DMS79 treated with DMSO at 0.1 percent for 48 hours (cell line): ENCODE data around the gene BLTP2.
"Not testable (repeated sequence)": the region's sequence is repeated elsewhere in the genome, so short reads cannot be mapped to it uniquely, and the experiment has no call there.

Experiments
- DNase-seq: peaks from one replicate; lab custom pipeline; 2025; lab: John Stamatoyannopoulos, UW

The BLTP2 gene

DNA sequence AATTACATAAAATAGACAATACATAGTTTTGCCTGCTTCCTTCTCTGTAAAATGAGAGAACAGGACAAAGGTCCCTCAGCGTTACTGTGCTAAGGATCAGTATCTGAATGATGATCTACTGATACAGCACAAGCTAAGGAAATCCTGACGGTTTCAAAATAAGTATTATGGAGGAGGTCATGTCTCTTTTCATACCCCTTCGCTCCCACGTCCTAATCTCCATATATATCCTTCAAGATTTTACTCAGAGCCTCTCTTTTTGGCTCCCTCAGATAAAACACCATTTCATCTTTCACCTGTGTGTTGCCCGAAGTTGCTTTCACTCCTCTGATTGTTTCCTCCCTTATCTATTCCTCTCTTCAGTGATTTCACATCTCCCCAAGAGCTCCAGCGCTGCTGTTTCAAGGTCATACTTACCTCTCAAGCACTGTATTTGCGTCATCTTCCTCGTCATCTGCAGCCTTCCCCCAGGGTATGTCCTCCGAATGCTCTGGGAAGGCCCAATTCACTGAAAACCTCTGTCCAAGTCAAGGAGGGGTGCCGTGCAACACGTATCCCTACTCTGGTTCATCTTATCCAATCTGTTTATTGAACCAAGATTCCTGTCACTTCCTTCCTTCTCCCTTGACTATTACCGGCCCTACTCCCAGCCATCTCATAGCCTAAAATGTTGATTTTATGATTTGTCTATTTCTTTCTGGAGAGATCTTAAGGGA is 1.2 kb upstream of the BLTP2 start:
- DNase-seq, result no peak

DNA sequence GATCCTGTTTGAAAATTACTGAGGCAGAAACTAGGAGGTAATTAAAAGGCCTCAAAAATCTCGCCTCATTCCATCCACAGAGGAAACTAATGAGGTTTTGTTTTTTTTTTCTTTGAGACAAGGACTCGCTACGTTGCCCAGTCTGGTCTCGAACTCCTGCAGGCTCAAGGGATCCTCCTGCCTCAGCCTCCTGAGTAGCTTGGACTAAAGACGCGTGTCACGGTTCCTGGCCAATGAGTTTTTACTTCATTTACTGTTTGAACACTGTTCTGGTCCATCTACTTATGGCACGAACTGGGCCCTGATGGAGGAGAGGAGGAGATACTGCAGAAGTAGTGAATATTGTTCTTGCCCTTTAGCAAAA is 600 bp upstream of the BLTP2 start:
- no peak for DNase-seq

DNA sequence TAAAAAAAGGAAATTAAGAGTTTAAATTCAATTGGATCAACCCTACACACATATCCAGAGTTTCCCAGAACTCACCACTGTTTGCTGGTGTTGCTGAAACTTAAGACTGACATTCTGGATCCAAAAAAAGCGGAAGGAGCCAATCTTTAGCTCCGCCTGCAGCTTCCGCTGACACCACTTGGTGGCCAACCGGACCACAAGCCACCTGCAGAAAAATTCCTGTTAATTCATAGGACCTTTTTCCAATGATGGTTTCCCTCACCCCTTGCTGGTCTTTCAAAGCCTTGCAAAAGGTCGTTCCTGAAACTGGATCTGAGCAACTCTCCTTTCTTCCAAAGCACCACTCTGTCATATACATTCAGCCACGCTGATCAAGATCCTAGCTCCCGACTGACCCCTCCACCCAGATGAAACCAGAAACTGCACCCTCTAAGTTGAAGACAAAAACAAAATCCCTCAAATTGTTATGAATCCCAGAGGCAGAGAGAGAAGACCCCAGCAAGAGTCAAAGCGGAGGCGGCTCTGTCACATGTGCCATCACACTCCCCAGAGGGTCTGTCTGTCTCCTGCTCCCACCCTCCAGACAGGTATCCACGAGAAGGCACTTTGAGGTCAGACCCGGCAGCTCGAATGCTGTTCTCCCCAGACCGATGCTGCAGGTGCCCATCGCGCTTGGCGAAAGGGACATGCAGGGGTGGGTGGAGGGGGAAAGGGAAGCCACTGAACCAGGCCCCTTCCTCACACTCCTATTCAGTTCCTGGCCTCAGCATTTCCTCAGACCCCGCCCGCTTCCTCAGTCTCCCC is 773 bp downstream of the BLTP2 start:
- peak; percentile 16 for DNase-seq

DNA sequence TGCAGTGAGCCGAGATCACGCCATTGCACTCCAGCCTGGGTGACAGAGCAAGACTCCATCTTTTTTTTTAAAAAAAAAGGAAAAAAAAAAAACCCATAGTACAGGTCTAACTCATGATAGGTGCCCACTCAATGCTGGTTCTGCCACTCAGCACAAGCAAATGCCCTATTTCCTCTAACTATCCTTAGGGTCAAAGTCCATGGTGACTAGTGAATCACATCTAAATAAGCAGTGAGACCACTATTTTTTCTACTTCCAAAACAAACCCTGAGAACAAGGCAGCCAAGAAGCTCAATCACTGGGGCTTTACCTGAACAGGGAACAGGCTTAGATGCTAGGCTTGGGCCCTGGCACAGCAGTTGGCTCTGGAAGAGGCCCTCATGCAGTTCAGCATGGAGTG is 3.4 kb downstream of the BLTP2 start:
- no peak for DNase-seq

DNA sequence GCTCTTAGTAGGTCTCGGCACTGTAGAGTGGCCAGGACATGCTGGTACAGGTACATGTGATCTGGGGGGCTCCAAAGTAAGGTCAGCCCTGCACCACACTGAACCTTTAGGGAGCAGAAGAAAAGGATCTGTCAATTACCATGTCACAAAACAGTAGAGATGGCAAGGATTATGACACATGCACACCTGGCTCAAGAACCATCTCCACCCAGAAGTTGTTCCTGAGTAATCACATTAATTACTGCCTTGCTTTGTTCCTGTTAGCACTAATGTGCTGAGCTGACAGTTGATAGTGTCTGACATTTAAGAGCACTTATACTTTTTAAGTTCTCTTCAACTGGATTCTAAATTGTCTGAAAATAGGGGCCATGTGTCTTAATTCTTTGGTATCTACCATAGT is 9.5 kb downstream of the BLTP2 start:
- DNase-seq, result no peak

DNA sequence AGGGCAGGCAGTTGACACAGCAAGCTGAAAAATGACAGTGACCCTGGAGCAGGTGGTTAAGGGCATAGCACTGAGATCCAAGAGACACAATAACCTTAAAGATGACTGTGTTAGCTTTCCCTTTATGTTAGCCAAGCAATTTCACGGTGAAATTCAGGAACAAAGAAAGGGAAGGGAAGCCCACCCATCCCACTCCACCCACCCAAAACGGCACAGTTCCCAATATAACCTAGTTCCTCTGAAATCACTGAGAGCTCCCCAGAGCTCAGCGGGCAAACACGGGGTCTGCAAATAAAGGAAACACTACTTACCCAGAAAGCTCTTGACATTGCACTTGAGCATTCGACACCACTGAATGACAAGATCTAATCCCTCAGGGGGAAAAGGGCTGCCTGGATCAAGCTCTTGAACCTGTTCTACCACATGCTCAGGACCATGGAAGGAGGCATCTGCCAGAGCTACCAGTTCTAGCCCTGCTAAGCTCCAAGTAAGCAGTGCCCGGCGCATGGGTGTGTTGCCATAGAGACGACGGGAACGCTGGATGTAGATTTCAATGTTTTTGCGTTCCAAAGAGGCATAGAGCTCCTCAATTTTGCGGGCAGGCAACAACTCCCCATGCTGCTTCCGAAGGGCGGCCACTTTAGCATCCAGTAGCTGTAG is 10.6 kb downstream of the BLTP2 start:
- DNase-seq, result peak; percentile 87

DNA sequence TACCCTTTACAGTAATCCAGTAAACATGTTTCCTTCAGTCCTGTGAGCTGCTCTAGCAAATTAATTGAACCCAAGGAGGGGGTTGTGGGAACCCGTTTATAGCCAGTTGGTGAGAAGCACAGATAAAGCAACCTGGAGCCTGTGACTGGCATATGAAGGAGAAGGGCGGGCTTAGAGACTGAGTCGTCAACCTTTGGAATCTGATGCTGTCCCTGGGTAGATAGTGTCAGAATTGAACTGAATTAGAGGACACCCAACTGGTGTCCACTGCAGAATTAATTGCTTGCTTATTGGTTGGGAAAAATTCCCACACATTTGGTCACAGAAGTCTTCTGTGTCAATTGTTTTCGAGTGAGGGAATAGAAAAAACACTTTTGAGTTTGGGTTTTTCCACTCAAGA is 18.1 kb downstream of the BLTP2 start:
- DNase-seq, result no peak

DNA sequence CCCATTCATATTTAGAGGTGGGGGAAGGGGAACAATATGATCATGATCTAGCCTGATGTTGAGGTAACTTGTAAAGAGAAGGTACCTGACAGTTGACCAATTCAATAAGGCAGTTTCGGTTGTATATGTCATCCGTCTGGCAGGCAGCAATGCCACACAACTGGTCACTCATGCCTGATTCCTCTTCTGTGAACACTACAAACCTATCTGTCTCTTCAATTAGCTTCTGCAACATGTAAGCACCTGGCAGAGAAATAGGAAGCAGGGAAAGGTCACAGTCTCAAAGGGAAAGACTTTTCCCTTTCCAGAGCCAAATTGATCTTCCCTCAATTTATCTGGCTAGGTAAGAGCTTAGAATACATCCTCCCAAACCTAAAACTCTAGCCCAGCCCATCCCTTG is 20.8 kb downstream of the BLTP2 start:
- DNase-seq, result no peak

DNA sequence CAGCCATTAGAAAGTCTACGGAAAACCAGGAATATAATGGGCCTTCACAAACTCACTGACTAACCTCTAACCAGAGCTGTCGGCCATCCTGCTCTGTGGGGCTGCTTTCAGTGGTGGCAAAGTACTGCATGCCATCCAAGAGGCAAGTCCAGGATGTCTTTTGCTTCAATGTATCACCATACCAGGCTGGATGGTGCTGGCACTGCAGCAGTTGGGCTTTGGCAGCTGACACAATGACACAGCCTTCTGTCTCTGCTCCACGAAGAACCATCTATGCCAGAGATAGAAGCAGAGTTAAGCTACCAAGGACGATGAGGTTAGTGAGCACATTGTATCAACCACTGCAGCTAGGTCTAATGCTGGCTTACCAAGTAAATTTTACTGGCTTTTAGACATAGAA is 21.3 kb downstream of the BLTP2 start:
- DNase-seq, result no peak

DNA sequence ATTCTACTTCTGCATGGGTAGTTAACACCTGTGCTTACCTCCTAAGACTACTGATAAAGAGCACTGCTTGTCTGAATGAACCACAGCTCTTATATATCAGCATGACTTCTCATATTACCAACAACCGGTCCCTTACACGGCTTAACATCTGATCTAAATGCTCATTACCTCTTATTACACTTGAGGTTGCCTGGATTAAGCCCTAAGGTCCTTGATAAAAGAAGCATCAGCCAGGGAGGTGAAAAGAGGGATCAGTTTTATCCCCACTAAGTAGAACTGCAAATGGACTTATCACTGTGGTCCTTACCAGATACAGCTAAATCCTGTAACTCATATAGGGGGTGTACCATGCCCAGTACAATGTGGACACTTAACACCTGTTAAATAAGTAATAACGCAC is 22.8 kb downstream of the BLTP2 start:
- DNase-seq, result no peak

DNA sequence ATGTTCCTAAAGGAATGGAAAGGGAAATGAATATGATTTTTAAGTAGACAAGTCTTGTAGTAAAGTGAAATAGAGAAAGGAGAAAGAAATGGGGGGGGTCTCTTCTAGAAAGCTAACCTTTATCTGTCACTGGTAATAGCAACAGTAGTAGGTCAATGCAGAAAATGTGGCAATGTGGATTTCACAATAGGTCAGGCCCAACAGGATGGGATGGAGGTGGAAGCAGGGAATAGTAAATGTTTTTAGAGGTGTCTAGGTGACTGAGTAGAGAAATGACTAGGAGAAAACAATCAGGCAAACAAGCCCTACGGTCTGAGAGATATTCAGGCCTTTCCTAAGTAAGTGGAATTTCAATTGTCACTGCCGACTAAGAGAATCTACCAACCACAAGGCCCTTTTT is 24.9 kb downstream of the BLTP2 start:
- no peak for DNase-seq

DNA sequence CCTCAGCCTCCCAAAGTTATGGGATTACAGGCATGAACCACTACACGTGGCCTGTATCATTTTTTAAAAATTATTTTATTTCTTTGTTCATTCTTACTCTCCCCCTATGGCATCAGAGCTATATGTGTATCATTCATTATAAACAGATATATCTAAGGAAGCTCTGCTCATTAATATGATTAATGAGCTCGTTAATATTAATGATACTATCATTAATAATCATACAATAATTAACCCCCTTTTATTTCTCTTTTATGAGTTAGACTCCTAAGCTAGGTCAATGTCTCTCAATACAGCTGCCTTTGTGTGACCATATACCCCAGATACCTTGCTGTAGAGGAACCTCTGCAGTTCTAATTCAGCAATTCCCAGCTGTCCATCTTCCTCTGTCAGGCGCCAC is 26.5 kb downstream of the BLTP2 start:
- DNase-seq, result no peak

DNA sequence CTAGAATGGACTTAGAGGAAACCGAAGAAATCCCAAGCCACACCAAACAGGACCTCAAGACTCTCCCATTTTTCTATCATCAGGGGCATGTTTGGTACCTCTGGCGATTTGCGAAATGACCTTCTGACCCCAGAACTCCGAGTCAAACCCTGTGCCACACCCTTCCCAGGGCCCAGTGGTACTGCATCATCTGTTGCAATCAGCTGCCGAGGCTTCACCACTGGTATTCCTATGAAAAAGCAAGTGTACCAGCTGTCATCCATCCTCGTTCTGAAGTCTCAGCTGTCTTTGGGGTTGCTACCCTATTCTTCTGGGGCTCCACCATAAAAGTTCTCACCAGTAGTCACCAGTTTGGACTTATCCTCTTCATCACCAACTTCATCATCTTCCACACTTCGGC is 28.7 kb downstream of the BLTP2 start:
- DNase-seq, result no peak

DNA sequence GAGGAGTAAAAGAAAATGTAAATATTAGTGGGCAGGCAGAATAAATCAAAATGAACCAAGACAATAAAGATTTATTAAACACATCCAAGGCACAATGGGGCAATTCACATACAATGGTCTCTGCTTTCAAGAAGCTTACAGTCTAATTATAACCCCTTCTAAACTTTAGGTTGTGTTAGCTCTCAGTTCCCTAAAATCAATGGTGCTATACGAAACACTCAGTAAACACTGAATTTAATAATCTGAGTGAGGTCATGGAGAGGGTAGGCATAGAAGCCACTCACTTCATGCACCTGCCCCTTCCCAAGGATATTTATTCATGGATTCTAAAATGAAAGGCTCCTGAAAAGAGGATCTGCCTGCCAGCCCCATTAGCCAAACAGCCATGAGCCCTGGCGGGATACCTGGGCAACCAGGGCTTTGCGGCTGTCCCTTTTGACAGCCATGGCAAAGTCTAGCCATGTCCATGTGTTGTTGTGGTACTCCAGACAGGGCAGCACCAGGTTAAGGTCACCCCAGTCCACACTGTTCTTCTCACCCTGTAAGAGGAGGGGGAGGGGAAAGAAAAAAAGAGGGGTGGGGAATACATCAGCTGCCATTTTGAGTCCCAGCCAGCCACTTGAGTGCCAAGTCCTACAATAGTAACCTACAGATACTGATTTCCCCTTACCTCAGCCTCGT is 29.6 kb downstream of the BLTP2 start:
- DNase-seq, result no peak

DNA sequence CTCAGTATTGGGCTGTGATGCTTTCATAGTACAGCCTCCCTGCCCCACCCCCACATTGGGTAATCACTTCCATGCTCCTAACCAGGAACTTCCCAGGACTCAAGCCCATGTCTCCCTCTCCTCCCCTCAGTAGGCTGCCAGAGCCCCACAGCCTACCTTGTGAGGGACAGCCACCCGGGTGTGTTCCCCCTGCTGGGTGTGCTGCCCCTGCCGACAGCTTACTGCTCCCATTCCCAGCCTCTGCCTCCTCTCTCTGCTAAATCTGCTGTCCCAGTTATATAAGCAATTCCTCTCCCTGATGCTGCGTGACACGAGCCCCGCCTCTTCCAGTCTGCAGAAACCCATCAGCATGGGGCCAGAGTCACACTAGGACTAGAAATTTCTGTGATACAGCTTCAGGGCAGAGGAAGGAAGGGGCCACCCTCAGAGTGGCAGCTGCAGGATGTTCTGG is 31.0 kb downstream of the BLTP2 start, which contains the start of gene RSKR:
TSS of gene RSKR (minus strand) at position 255 of the 451 bp plus-strand sequence. CDS start at position 231, 24 bp downstream.
- no peak for DNase-seq

DNA sequence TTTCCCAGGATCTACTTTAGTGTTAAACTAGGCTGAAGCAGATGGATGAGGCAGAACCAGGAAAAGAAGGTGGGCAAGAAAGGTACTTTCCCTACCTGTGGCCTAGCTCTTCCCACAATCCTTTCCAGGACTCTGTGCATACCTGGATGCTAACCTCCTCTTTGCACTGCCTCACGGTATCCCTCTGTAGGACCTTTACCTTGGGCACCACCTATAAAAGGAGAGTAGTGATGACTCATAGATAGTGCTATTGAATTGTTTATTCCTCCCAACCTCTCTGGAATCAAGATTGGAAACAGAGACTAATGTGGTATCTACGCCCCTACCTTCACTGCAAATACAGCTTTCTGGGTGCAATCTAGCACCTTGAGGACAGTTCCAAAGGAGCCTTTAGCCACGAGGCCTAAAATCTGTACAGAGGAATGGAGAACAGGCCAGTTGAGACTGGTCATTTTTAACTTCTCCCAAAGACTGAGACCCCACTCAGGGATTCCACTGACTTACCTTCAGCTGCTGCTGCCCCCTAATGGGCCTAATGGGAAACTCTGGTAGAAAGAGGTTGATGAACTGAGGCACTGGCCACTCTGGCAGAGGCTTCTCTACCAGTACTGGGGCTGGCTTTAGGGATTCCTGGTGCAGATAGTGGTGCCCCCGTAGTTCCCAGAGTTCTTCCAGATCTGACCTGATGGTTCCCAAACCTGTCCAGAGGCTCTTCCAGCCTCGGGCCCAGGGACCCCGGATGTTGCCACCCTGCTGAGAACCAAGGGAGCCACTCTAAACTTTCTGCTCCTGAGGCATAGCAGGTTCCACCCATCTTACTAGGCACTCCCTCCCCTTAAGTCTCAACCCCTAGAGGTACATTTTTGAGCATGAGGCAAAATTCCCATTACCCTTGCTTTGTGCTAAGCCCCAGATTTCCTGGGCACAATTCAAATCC is 31.8 kb downstream of the BLTP2 start:
- no peak for DNase-seq

DNA sequence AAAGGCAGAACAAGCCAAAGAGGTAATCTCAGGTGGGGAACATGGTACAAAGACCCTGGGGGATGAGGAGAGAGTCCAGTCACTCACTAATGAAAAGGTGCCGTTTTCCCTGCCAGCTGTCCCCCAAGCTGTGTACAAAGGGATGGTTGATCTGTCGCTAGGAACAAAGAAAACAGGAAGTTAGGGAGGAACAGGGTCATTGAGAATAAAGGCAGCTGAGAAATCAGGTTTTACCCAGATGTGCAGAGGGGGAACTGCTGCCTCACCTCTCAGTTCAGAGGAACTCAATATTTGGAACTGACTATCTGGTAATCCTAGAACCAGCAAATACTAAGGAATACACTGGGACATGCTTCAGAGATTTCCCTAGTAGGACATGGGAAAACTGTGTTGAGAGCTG is 32.4 kb downstream of the BLTP2 start:
- no peak for DNase-seq

DNA sequence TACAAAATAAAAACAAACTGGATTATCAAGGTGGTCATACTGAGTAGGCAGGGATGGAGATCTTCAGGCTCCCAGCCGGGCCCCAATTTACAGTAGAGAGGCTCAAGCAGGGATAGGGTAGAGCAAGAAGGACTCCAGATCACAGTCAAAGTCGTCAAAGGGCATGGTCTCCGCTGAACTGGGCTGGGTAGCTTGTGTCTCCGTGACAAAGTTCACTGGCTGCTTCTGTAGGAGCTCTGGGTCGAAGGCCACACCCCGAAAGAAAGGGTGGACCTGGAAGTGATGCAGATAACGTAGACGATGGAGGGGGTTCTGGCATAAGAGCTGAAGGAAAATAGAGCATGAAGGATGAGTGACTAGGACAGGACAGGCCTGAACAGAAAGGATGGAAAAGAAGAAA is 34.6 kb downstream of the BLTP2 start:
- no peak for DNase-seq

DNA sequence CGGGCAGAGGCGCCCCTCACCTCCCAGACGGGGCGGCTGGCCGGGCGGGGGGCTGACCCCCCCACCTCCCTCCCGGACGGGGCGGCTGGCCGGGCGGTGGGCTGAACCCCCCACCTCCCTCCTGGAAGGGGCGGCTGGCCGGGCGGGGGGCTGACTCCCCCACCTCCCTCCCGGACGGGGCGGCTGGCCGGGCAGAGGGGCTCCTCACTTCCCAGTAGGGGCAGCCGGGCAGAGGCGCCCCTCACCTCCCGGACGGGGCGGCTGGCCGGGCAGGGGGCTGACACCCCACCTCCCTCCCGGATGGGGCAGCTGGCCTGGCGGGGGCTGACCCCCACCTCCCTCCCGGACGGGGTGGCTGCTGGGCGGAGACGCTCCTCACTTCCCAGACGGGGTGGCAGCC is 40.9 kb downstream of the BLTP2 start:
- DNase-seq, result not testable (repeated sequence)

DNA sequence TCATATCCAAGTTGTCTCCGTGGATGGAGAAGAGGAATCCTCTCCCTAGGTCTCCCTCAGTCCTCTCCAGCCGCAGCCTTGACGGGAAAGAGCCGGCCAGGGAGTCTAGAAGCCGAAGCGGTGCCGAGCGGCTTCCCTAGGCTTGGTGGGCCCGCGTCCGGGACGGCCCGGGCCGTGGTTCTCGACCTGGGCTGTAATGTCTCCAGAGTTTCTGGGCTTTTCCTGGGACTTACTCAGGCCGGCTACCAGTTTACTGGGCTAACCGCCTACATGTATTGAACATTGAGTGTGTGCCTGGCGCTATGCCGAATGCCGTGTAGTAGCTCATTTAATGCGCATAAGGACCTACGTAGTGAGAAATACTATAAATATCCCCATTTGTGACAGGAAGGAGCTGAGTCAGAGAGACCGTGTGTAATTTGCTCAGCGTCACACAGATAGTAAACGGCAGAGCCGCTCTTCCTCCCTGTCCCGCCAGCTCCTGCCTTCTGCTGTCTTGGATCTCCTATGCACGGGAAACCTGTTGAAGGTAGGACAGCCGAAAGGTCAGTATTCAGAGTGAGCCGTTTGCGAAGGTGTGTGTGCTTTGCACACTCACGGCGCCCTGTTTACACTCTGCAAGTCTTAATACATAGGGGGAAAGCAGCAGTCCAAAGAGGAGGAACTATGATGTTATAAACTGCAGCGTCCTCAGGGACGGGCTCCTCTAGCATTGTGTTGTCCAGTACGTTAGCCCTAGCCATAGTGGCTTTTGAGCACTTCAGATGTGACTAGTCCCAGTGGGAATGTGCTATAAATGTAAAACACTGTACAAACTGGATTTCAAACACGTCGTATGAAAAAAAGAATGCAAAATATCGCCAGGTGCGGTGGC is 45.4 kb downstream of the BLTP2 start:
- DNase-seq, result peak; percentile 74
